OCI-LY7 (cell line): ENCODE measurements around the gene CCL22. TPM values are rescaled to one million over a fixed set of nuclear protein-coding genes. Genes with fewer than 3 reads are reported as not detected.

Experiments used
- BruUV-seq: library from RNA; stranded (reverse); fragments of 400-500 nt; replicated peaks from 2 replicates; lab custom pipeline; 2021; lab: Mats Ljungman, UMichigan
- CTCF ChIA-PET: fragments of 300-600 bp; sonication (Branson Sonifier 250); formaldehyde crosslinking; loops from one replicate; lab custom pipeline; 2022; ENCODE audit warnings: antibody characterized with exemption; ENCODE audit not compliant: unreplicated experiment; lab: Charles Lee
- POLR2A ChIA-PET: fragments of 300-600 bp; sonication (Branson Sonifier 250); formaldehyde crosslinking; loops from one replicate; lab custom pipeline; 2022; ENCODE audit warnings: antibody characterized with exemption; lab: Charles Lee
- DNase-seq: peaks from one replicate; pipeline ENCODE4 v3.0.0-alpha.2; 2015; ENCODE audit warnings: low spot score
- H2AFZ ChIP-seq: fragments of 200-600 bp; sonication (generic), shearing (Covaris generic); 2 replicates; pipeline ENCODE4 v1.6.1; 2014; ENCODE audit warnings: mild to moderate bottlenecking, antibody characterized with exemption, low read length, moderate library complexity
- H3K27ac ChIP-seq: fragments of 200-600 bp; sonication (generic); 2 replicates; pipeline ENCODE4 v1.5.1; 2014; ENCODE audit warnings: mixed run types, low read depth, mild to moderate bottlenecking, moderate library complexity, low read length, inconsistent platforms; ENCODE audit not compliant: poor library complexity, severe bottlenecking
- H3K36me3 ChIP-seq: fragments of 200-600 bp; sonication (generic); 2 replicates; pipeline ENCODE4 v1.6.1; 2014; ENCODE audit warnings: mild to moderate bottlenecking, antibody characterized with exemption, low read length, moderate library complexity, mixed read lengths; ENCODE audit not compliant: insufficient read depth
- H3K4me1 ChIP-seq: fragments of 200-600 bp; sonication (generic); 2 replicates; pipeline ENCODE4 v1.5.1; 2014; ENCODE audit warnings: mild to moderate bottlenecking, low read length; ENCODE audit not compliant: insufficient read depth, poor library complexity, severe bottlenecking
- H3K4me2 ChIP-seq: fragments of 200-600 bp; sonication (generic); 2 replicates; pipeline ENCODE4 v1.6.1; 2014; ENCODE audit warnings: mild to moderate bottlenecking, low read length
- H3K4me3 ChIP-seq: fragments of 200-600 bp; sonication (generic); 2 replicates; pipeline ENCODE4 v1.5.1; 2014; ENCODE audit warnings: mild to moderate bottlenecking, low read depth, low read length; ENCODE audit not compliant: poor library complexity, severe bottlenecking
- H3K79me2 ChIP-seq: fragments of 200-600 bp; sonication (generic); 2 replicates; pipeline ENCODE4 v1.6.1; 2016; ENCODE audit warnings: low read depth, mild to moderate bottlenecking, low read length, moderate library complexity, mixed read lengths; ENCODE audit not compliant: insufficient read depth
- H3K9me2 ChIP-seq: fragments of 200-600 bp; sonication (generic); 2 replicates; pipeline ENCODE4 v1.6.1; 2016; ENCODE audit warnings: mild to moderate bottlenecking, low read length, mixed read lengths; ENCODE audit not compliant: insufficient read depth
- H3K9me3 ChIP-seq: fragments of 200-600 bp; sonication (generic); 2 replicates; pipeline ENCODE4 v1.6.1; 2014; ENCODE audit warnings: mild to moderate bottlenecking, mixed run types, low read length, mixed read lengths
- H4K20me1 ChIP-seq: fragments of 200-600 bp; sonication (generic); 2 replicates; pipeline ENCODE4 v1.6.1; 2014; ENCODE audit warnings: mild to moderate bottlenecking, antibody characterized with exemption, low read length, moderate library complexity, mixed read lengths; ENCODE audit not compliant: insufficient read depth
- CTCF ChIP-seq: fragments of 200-600 bp; sonication (generic); conservative IDR thresholded peaks from 2 replicates; pipeline ENCODE4 v1.5.1; 2014; ENCODE audit warnings: mild to moderate bottlenecking, antibody characterized with exemption, low read length, moderate library complexity, mixed read lengths
- EZH2phosphoT487 ChIP-seq: fragments of 200-600 bp; sonication (generic); IDR thresholded peaks from 2 replicates; pipeline ENCODE4 v1.6.1; 2018; ENCODE audit warnings: low read depth, borderline replicate concordance, mild to moderate bottlenecking, mixed run types, antibody characterized with exemption, low read length, moderate library complexity, mixed read lengths
- intact Hi-C: fragments of 100-400 bp; cut with micrococcal nuclease; formaldehyde crosslinking; loops from one replicate; pipeline ENCODE4 v1.10.0; 2022; ENCODE audit not compliant: unreplicated experiment
- total RNA-seq, 2 experiments: library from RNA; depleted of rRNA in 1 of 2; stranded (reverse); fragments of >200 nt in 1 of 2; shearing (Covaris generic) in 1 of 2; gene quantifications; 2 replicates each; pipeline ENCODE4 v1.2.3, GENCODE V29; 2014 to 2022

Gene CCL22
- total RNA-seq, 2 experiments from 2014 or later = not detected

- no TSS peak for BruUV-seq
- no peak overlapping the region for H3K4me2 ChIP-seq
- POLR2A ChIA-PET = no interaction called here
Measured at GRCh38 chr16:57392694-57393093, 34.1 kb downstream of the CCL22 start.

GRCh38 chr16:57394444-57394843, 35.9 kb downstream of the CCL22 start:
- no peak for TF ChIP-seq CTCF
- no peak for TF ChIP-seq EZH2phosphoT487
- Histone ChIP-seq H3K36me3 (no peaks in the 10 kb centered on the region), H3K79me2 (no peaks in the 10 kb centered on the region), H3K4me2 (no peak overlapping the region), H4K20me1 (no peaks in the 10 kb centered on the region), H3K9me2 (no peaks in the 10 kb centered on the region), H3K27ac (no peak overlapping the region), H2AFZ (no peak overlapping the region), H3K4me1 (no peaks in the 10 kb centered on the region), H3K4me3 (no peak overlapping the region), H3K9me3 (no peaks in the 10 kb centered on the region)
- ChIA-PET CTCF (no interaction called here), POLR2A (interaction anchor here (0.6 kb wide), 1 partner anchor 411 kb away, joined by 4 read pairs; no protein-coding TSS in a partner anchor)
- intact Hi-C loops = no loop called here
- no peak for DNase-seq
- no TSS peak for BruUV-seq

More at GRCh38 chr16:57392694-57393093, 34.1 kb downstream of the CCL22 start:
- intact Hi-C loops = no loop called here
- no peaks in the 10 kb centered on the region for H4K20me1 ChIP-seq
- H3K9me2 ChIP-seq = no peaks in the 10 kb centered on the region
- no peak overlapping the region for H3K27ac ChIP-seq
- H3K4me3 ChIP-seq = no peak overlapping the region
- no peaks in the 10 kb centered on the region for H3K79me2 ChIP-seq
- no peak overlapping the region for H2AFZ ChIP-seq
- TF ChIP-seq CTCF (no peak), EZH2phosphoT487 (no peak)
- H3K9me3 ChIP-seq = no peaks in the 10 kb centered on the region
- no peaks in the 10 kb centered on the region for H3K4me1 ChIP-seq
- H3K36me3 ChIP-seq = no peaks in the 10 kb centered on the region
- CTCF ChIA-PET = no interaction called here
- DNase-seq = no peak

GRCh38 chr16:57395026-57395425, 36.4 kb downstream of the CCL22 start:
- Histone ChIP-seq H2AFZ (no peak overlapping the region), H4K20me1 (no peaks in the 10 kb centered on the region), H3K4me1 (no peaks in the 10 kb centered on the region), H3K4me3 (no peak overlapping the region), H3K36me3 (no peaks in the 10 kb centered on the region), H3K9me2 (no peaks in the 10 kb centered on the region), H3K79me2 (no peaks in the 10 kb centered on the region), H3K9me3 (no peaks in the 10 kb centered on the region), H3K4me2 (no peak overlapping the region), H3K27ac (no peak overlapping the region)
- no peak for DNase-seq
- ChIA-PET CTCF (no interaction called here), POLR2A (interaction anchor here (1.2 kb wide), 1 partner anchor 9 kb away, joined by 3 read pairs; no protein-coding TSS in a partner anchor)
- intact Hi-C loops = no loop called here
- no TSS peak for BruUV-seq
- no peak for TF ChIP-seq EZH2phosphoT487
- no peak for TF ChIP-seq CTCF
